Stomach (tissue), 19 donors: Measurements from ENCODE around the gene CLEC4C. TPM values are rescaled to one million over a fixed set of nuclear protein-coding genes. Genes with fewer than 3 reads are reported as not detected.
"Not testable (repeated sequence)": the region's sequence is repeated elsewhere in the genome, so short reads cannot be mapped to it uniquely, and the experiment has no call there.

Experiments
- DNase-seq, 2 donors: peaks; one replicate each; pipeline versions ENCODE4 v3.0.0 to v3.0.0-alpha.2; 2013 to 2019
- H3K27ac ChIP-seq, 5 donors: fragments of 200-600 bp in 4 of 5; sonication (generic) in 4 of 5; one replicate each; pipeline ENCODE4 v1.5.1; 2013 to 2019; ENCODE audit warnings: mild to moderate bottlenecking in 1 of 5, moderate library complexity in 1 of 5
- H3K27me3 ChIP-seq, 3 donors: fragments of 200-600 bp; sonication (generic); one replicate each; pipeline ENCODE4 v1.5.1; 2017 to 2019; ENCODE audit warnings: mixed run types in 1 of 3
- H3K36me3 ChIP-seq, 4 donors: fragments of 200-600 bp; sonication (generic); 1 replicate in 3 of 4; 2 replicates in 1 of 4; pipeline ENCODE4 v1.5.1; 2016 to 2019
- H3K4me1 ChIP-seq, 4 donors: fragments of 200-600 bp; sonication (generic); one replicate each; pipeline ENCODE4 v1.5.1; 2016 to 2019
- H3K4me3 ChIP-seq, 4 donors: fragments of 200-600 bp; sonication (generic) in 3 of 4; one replicate each; pipeline ENCODE4 v1.5.1; 2016 to 2019; ENCODE audit warnings: mild to moderate bottlenecking in 1 of 4
- H3K9me3 ChIP-seq, 4 donors: fragments of 200-600 bp; sonication (generic); one replicate each; pipeline ENCODE4 v1.5.1; 2016 to 2019
- CTCF ChIP-seq, 7 experiments: fragments of 450-650 bp in 4 of 7; fragments of 200-600 bp in 3 of 7; sonication (generic) in 3 of 7; IDR thresholded peaks; one replicate each; pipeline ENCODE4 v1.5.1; 2016 to 2019; ENCODE audit warnings: antibody characterized with exemption in 7 of 7, control low read depth in 2 of 7, mild to moderate bottlenecking in 1 of 7
- EP300 ChIP-seq: sonication (generic); formaldehyde crosslinking; IDR thresholded peaks from one replicate; pipeline ENCODE4 v1.6.1; 2017; ENCODE audit warnings: antibody characterized with exemption
- POLR2A ChIP-seq, 4 donors: fragments of 450-650 bp; IDR thresholded peaks; one replicate each; pipeline ENCODE4 v1.6.1; 2016; ENCODE audit warnings: antibody characterized with exemption in 4 of 4, control low read depth in 2 of 4, mild to moderate bottlenecking in 1 of 4, moderate library complexity in 1 of 4
- POLR2AphosphoS5 ChIP-seq, 3 donors: sonication (generic); formaldehyde crosslinking; IDR thresholded peaks; one replicate each; pipeline ENCODE4 v1.6.1; 2016; ENCODE audit warnings: antibody characterized with exemption in 3 of 3
- WGBS, 5 donors: extraction: QIAGEN DNeasy Blood & Tissue Kit in 3 of 5; methylation state at CpG; one replicate each; pipeline versions ENCODE4 v1.1.5 to v1.1.7; 2013 to 2018; 5-methylcytosine and 5-hydroxymethylcytosine counted together
- intact Hi-C: fragments of 100-400 bp; cut with DNase I; formaldehyde crosslinking; loops from one replicate; pipeline ENCODE4 v1.15.1; 2023; ENCODE audit warnings: low total_unique reads
- long read RNA-seq, 10 donors: transcript quantifications; one replicate each; lab custom pipeline, GENCODE V29; 2026
- polyA plus RNA-seq, 3 donors: library from polyadenylated mRNA; stranded (reverse); fragments of 200-250 nt; gene quantifications; one replicate each; pipeline ENCODE4 v1.2.3, GENCODE V29; 2013
- total RNA-seq, 5 donors: library from RNA; depleted of rRNA; stranded (reverse); fragments of >200 nt; gene quantifications; one replicate each; pipeline versions ENCODE4 v1.1.0 to v1.2.3, GENCODE V29; 2014 to 2016
- donor health status: healthy with polysubstance abuse.
- donor health status: Bipolar disorder and iron deficiency.
- donor health status: healthy.

CLEC4C gene, protein sequence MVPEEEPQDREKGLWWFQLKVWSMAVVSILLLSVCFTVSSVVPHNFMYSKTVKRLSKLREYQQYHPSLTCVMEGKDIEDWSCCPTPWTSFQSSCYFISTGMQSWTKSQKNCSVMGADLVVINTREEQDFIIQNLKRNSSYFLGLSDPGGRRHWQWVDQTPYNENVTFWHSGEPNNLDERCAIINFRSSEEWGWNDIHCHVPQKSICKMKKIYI
- total RNA-seq (not detected), polyA plus RNA-seq (not detected)
- long read RNA-seq, donor 1: 0 reads
- long read RNA-seq, donor 2: 0 reads
- long read RNA-seq, donor 3: 0 reads
- long read RNA-seq, donor 4: 0 reads
- long read RNA-seq, donor 5: 0 reads
- long read RNA-seq, donor 6: 0 reads
- long read RNA-seq, donor 7: 0 reads
- long read RNA-seq, donor 8: 0 reads
- long read RNA-seq, donor 9: 0 reads
- long read RNA-seq, donor 10: 0 reads

- WGBS, 5 donors: 62 to 86% (median 74%) methylated on average over 5 of the region's 5 CpGs
- Histone ChIP-seq H3K9me3 (peaks cover 0 to 3% (median 0%) of the 10 kb centered on the region in 4 donors), H3K4me3 (no peak within 1 kb of the TSS), H3K4me1 (no peaks in the 10 kb centered on the region), H3K27me3 (no peaks in the 10 kb centered on the region), H3K36me3 (no peaks in the 10 kb centered on the region), H3K27ac (no peak within 1 kb of the TSS)
- no peak for DNase-seq
- TF ChIP-seq POLR2A (IDR thresholded peaks at IDR 0.05) (no peak), CTCF (IDR thresholded peaks at IDR 0.05) (no peak), POLR2AphosphoS5 (IDR thresholded peaks at IDR 0.05) (no peak), EP300 (no peak)
- intact Hi-C loops: no loop called here
Measured at GRCh38 chr12:7747246-7747645, at the start of gene CLEC4C. Gene CLEC4C, minus strand, starts transcription at chr12:7747375. Its CDS starts 27 bp downstream, at chr12:7747348.

DNA sequence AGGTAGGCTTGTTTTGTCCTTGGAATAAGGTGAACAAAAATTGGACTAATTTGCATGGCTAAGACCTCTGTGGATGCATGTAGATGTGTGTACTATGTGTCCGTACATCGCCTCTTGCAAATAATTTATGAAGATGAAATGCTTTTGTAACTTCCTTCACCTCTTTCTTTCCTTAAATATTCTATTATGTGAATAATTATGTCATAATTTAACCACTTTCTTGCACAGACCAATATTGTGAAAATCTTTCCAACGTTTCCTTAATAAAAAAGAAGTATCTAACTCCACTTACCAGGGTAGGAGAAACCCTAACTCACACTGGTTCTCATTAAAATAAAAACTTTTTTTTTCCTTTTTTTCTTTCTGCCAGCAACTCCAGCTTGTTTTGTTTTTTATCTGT lies 46.0 kb upstream of the CLEC4C start:
- Histone ChIP-seq H3K27me3 (peaks cover 0 to 10% (median 0%) of the 10 kb centered on the region in 3 donors), H3K4me1 (peaks cover 0 to 8% (median 1%) of the 10 kb centered on the region in 4 donors), H3K27ac (no peak overlapping the region), H3K36me3 (no peaks in the 10 kb centered on the region), H3K9me3 (no peaks in the 10 kb centered on the region), H3K4me3 (no peak overlapping the region)
- no peak for DNase-seq
- intact Hi-C loops: no loop called here
- WGBS, 5 donors: 54 to 84% (median 66%) methylated on average over 3 of the region's 3 CpGs
- TF ChIP-seq EP300 (no peak), POLR2AphosphoS5 (IDR thresholded peaks at IDR 0.05) (no peak), CTCF (IDR thresholded peaks at IDR 0.05) (no peak), POLR2A (IDR thresholded peaks at IDR 0.05) (no peak)

- H3K27me3 ChIP-seq: peaks cover 0 to 21% (median 3%) of the 10 kb centered on the region in 3 donors
- DNase-seq, H3K27ac ChIP-seq, intact Hi-C loops, H3K4me3 ChIP-seq, H3K36me3 ChIP-seq, H3K4me1 ChIP-seq, H3K9me3 ChIP-seq: not testable (repeated sequence)
- WGBS, 5 donors: 73 to 84% (median 77%) methylated on average over 12 to 13 of the region's 13 CpGs
Measured at GRCh38 chr12:7788884-7789528, 41.8 kb upstream of the CLEC4C start, which contains the start of gene NANOG. Gene NANOG, plus strand, starts transcription at chr12:7789402. Its CDS starts 213 bp downstream, at chr12:7789615.

DNA sequence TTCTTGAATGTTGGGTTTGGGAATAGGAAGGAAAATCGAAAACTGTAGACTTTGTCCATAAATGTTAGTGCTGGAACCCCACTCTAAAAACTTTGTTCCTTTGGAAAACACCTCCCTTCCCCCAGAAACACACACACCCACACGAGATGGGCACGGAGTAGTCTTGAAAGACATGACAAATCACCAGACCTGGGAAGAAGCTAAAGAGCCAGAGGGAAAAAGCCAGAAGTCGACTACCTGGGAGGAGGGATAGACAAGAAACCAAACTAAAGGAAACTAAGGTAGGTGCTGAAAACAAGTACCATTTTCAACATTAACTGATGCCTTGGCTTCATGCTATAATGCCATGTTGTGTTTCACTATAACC lies 41.1 kb upstream of the CLEC4C start:
- no peak overlapping the region for H3K27ac ChIP-seq
- no peak for DNase-seq

More for the DNA sequence above, 41.1 kb upstream of the CLEC4C start:
- H3K27me3 ChIP-seq: peaks cover 0 to 21% (median 3%) of the 10 kb centered on the region in 3 donors
- TF ChIP-seq CTCF (IDR thresholded peaks at IDR 0.05) (no peak), EP300 (no peak), POLR2A (IDR thresholded peaks at IDR 0.05) (no peak), POLR2AphosphoS5 (IDR thresholded peaks at IDR 0.05) (no peak)
- H3K4me3 ChIP-seq: no peak overlapping the region
- no peaks in the 10 kb centered on the region for H3K36me3 ChIP-seq
- intact Hi-C loops: no loop called here
- H3K9me3 ChIP-seq: no peaks in the 10 kb centered on the region
- H3K4me1 ChIP-seq: peaks cover 0 to 9% (median 3%) of the 10 kb centered on the region in 4 donors
- WGBS, 5 donors: 22 to 39% (median 24%) methylated on average over 4 of the region's 4 CpGs
